HL-60 (cell line): ENCODE measurements around the gene LRRN4.

Experiments
- GABPA ChIP-seq: IDR thresholded peaks from 2 replicates; pipeline ENCODE4 v1.6.1; 2012; ENCODE audit warnings: low read depth
- POLR2AphosphoS5 ChIP-seq: IDR thresholded peaks from 2 replicates; pipeline ENCODE4 v1.6.1; 2012; ENCODE audit warnings: low read depth
- REST ChIP-seq: IDR thresholded peaks from 2 replicates; pipeline ENCODE4 v1.6.1; 2012; ENCODE audit warnings: low read depth; ENCODE audit not compliant: insufficient replicate concordance
- TF ChIP-seq, protein P1 (sequence below): IDR thresholded peaks from one replicate; pipeline ENCODE4 v1.5.1; 2011; ENCODE audit warnings: low read length, control low read depth, inconsistent platforms; ENCODE audit not compliant: insufficient read depth

DNA sequence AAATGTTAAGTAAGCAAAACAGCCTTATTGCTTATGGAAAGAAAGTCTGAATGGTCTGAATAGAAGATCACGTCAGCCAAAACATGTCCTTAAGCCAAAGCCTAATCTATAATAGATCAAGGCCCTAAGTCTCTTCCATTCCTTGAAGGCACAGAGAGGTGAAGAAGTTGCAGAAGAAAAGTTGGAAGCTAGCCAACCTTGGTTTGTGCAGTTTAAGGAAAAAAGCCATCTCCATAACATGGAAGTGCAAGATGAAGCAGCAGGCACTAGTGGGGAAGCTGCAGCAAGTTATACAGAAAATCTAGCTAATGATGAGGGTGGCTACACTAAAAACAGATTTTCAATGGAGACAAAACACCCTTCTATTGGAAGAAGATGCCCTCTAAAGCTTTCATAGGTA, 29.1 kb downstream of the LRRN4 start:
- TF ChIP-seq, protein P1, sequence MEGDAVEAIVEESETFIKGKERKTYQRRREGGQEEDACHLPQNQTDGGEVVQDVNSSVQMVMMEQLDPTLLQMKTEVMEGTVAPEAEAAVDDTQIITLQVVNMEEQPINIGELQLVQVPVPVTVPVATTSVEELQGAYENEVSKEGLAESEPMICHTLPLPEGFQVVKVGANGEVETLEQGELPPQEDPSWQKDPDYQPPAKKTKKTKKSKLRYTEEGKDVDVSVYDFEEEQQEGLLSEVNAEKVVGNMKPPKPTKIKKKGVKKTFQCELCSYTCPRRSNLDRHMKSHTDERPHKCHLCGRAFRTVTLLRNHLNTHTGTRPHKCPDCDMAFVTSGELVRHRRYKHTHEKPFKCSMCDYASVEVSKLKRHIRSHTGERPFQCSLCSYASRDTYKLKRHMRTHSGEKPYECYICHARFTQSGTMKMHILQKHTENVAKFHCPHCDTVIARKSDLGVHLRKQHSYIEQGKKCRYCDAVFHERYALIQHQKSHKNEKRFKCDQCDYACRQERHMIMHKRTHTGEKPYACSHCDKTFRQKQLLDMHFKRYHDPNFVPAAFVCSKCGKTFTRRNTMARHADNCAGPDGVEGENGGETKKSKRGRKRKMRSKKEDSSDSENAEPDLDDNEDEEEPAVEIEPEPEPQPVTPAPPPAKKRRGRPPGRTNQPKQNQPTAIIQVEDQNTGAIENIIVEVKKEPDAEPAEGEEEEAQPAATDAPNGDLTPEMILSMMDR = no peak
- TF ChIP-seq POLR2AphosphoS5 (no peak), GABPA (no peak), REST (no peak)
